Measurements from ENCODE around the gene ADGRD2. TPM values are rescaled to one million over a fixed set of nuclear protein-coding genes. Genes with fewer than 3 reads are reported as not detected.

ADGRD2 gene
- total and polyA plus RNA-seq, 2 of the 13 experiments (the other 11 are each of a cell fraction or from before 2014, with no cell fraction given): not detected

- TF ChIP-seq GRHL1 (CRISPR knock-in tag; conservative IDR thresholded peaks at IDR 0.05) (no peak), TBP (CRISPR knock-in tag; IDR thresholded peaks at IDR 0.05) (no peak), DZIP1 (CRISPR knock-in tag; IDR thresholded peaks at IDR 0.05) (no peak), ZBTB21 (CRISPR knock-in tag; IDR thresholded peaks at IDR 0.05) (no peak)
Measured at GRCh38 chr9:124447297-124447661, 3.0 kb upstream of the ADGRD2 start (continued).

- Histone ChIP-seq H4K20me1 (ENCODE audit: insufficient read depth, low read length) (no peaks in the 10 kb centered on the region), H3K4me2 (ENCODE audit: low read depth, low read length) (no peak overlapping the region), H3K79me2 (ENCODE audit: insufficient read depth, low read length) (no peaks in the 10 kb centered on the region), H3K27me3 (ENCODE audit: control insufficient read depth in 1 of 2, insufficient read depth in 2 of 2, low read length in 2 of 2) (peaks cover 11 to 38% of the 10 kb centered on the region in 2 experiments; a peak in 3 of 5 replicates), H3K36me3 (replicated peaks in 1 of 2; ENCODE audit: control insufficient read depth in 1 of 2, insufficient read depth in 2 of 2, low read length in 2 of 2) (no peaks in the 10 kb centered on the region), H3K4me1 (ENCODE audit: insufficient read depth, low read length) (peaks cover 10% of the 10 kb centered on the region; the same call in 1 of the 2 replicates), H3K9me3 (ENCODE audit: low read length) (no peaks in the 10 kb centered on the region), H3K4me3 (replicated peaks in 1 of 3; ENCODE audit: insufficient read depth in 1 of 3, low read depth in 2 of 3, low read length in 3 of 3) (no peak overlapping the region), H3K27ac (ENCODE audit: extremely low read length, insufficient read depth, low read length) (no peak overlapping the region), H2AFZ (ENCODE audit: low read length) (no peak overlapping the region), H3K9ac (ENCODE audit: insufficient read depth, low read depth, low read length) (no peak overlapping the region)
- in situ Hi-C loops (cut with HindIII; ENCODE audit: extremely low pct_ligation_motif_present, low pct_unique_long_range_greater_than_20kb) (no loop called here), intact Hi-C loops (cut with micrococcal nuclease; ENCODE audit: unreplicated experiment) (no loop called here)
- DNase-seq (ENCODE audit: low spot score) (no peak), ATAC-seq (no peak), FAIRE-seq (no peak)
- BruUV-seq (replicated peaks): no TSS peak
- POLR2A ChIA-PET: no interaction called here
- 80% methylated on average over 1 of the region's 7 CpGs for WGBS (ENCODE audit: low lambda C conversion rate)
- TF ChIP-seq ZFP90 (CRISPR knock-in tag; IDR thresholded peaks at IDR 0.05; ENCODE audit: borderline replicate concordance) (no peak), MAZ (IDR thresholded peaks at IDR 0.05; ENCODE audit: borderline replicate concordance, low read depth, low read length) (no peak), MAZ (CRISPR knock-in tag; IDR thresholded peaks at IDR 0.05; ENCODE audit: low read depth) (no peak), ZNF557 (CRISPR knock-in tag; IDR thresholded peaks at IDR 0.05) (no peak)
- CTCF ChIA-PET (ENCODE audit: low intra/inter-chr PET ratio, low total read pairs): no interaction called here
Measured at GRCh38 chr9:124448019-124448418, 2.2 kb upstream of the ADGRD2 start.

Measured in HepG2 (cell line).